H1 (cell line): Measurements from ENCODE around the gene REPIN1. TPM values are rescaled to one million over a fixed set of nuclear protein-coding genes. Genes with fewer than 3 reads are reported as not detected.

Experiments
- ASH2L ChIP-seq: fragments of 200-600, 300-600 bp; sonication (generic); IDR thresholded peaks from one replicate; pipeline ENCODE4 v1.7.1; 2017; ENCODE audit warnings: low read length
- BRCA1 ChIP-seq: IDR thresholded peaks from 2 replicates; pipeline ENCODE4 v1.6.1; 2012; ENCODE audit warnings: low read depth, low read length, improper control_type of control experiment
- CHD7 ChIP-seq: fragments of 300-600 bp; sonication (generic); IDR thresholded peaks from 2 replicates; pipeline ENCODE4 v1.7.1; 2012; ENCODE audit warnings: low read length, moderate library complexity, mild to moderate bottlenecking, inconsistent platforms; ENCODE audit not compliant: insufficient replicate concordance
- RAD21 ChIP-seq, 2 experiments: IDR thresholded peaks in 1 of 2; conservative IDR thresholded peaks in 1 of 2; 2 replicates each; pipeline ENCODE4 v1.6.1; 2011; ENCODE audit warnings: low read depth in 2 of 2, low read length in 2 of 2, improper control_type of control experiment in 1 of 2, inconsistent platforms in 1 of 2, mild to moderate bottlenecking in 1 of 2, moderate library complexity in 1 of 2
- SIN3A ChIP-seq, 2 experiments: IDR thresholded peaks in 1 of 2; conservative IDR thresholded peaks in 1 of 2; 2 replicates each; pipeline ENCODE4 v1.6.1; 2011 to 2012; ENCODE audit warnings: low read length in 2 of 2, improper control_type of control experiment in 1 of 2, low read depth in 1 of 2, mild to moderate bottlenecking in 1 of 2
- polyA plus RNA-seq, 7 experiments: library from polyadenylated mRNA; depleted of rRNA in 3 of 7; stranded (reverse) in 5 of 7; unstranded in 2 of 7; fragments of >200 nt in 5 of 7; fragments of 200-250 nt in 2 of 7; gene quantifications; 1 replicate in 5 of 7; 2 replicates in 1 of 7; 4 replicates in 1 of 7; pipeline versions ENCODE4 v1.2.1 to v1.2.3, GENCODE V29; 2011 to 2013; ENCODE audit warnings: missing spikeins in 2 of 7, mixed read lengths in 2 of 7
- total RNA-seq: library from RNA; stranded (reverse); fragmentation: NEBNext Ultra II Directional; extraction: Animal tissue kit (Norgen Biotek cat#: 25700); gene quantifications from 2 replicates; pipeline ENCODE4 v1.2.1, GENCODE V29; 2021

REPIN1 gene
- total and polyA plus RNA-seq, 2 of the 8 experiments (the other 6 are each of a cell fraction or from before 2014, with no cell fraction given), result 98.6 to 125 TPM

DNA sequence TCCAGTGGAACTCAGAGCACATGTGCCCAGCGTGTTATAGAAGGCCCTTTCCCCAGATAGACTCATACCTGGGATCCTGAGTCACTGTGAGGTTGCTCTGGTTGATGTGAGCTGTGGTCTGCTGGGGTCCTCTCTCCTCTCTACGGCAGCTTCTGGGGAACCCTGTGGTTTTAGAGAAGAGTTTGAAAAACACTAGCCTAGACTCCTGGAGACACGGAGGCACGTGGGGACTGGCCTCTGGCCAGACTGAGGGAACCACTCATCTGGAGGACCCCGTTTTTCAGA is 20.9 kb downstream of the REPIN1 start (continued):
- TF ChIP-seq CHD7 (no peak), SIN3A (conservative IDR thresholded peaks at IDR 0.05 in 1 of 2, IDR thresholded peaks at IDR 0.05 in 1 of 2; ENCODE audit: low read depth in 1 of 2, low read length in 2 of 2) (no peak), BRCA1 (no peak), RAD21 (IDR thresholded peaks at IDR 0.05 in 1 of 2, conservative IDR thresholded peaks at IDR 0.05 in 1 of 2; ENCODE audit: low read depth in 2 of 2, low read length in 2 of 2) (no peak), ASH2L (no peak)
